Neural cell (in vitro differentiated cells): Measurements from ENCODE around the gene CCND1. TPM values are rescaled to one million over a fixed set of nuclear protein-coding genes. Genes with fewer than 3 reads are reported as not detected.

Experiments used
- H2AFZ ChIP-seq: fragments of 200-600, 300-800 bp; sonication (generic), shearing (Covaris generic); 2 replicates; pipeline ENCODE4 v1.6.0; 2014; ENCODE audit warnings: low read depth, mild to moderate bottlenecking, antibody characterized with exemption, low read length, moderate library complexity
- H3F3A ChIP-seq: fragments of 200-600 bp; shearing (Covaris generic); 2 replicates; pipeline ENCODE4 v1.6.1; 2016; ENCODE audit warnings: mild to moderate bottlenecking, moderate library complexity, mixed read lengths, antibody characterized with exemption, low read length; ENCODE audit not compliant: insufficient read depth, poor library complexity, severe bottlenecking
- H3K27ac ChIP-seq: fragments of 200-600, 300-800 bp; sonication (generic), shearing (Covaris generic); 2 replicates; pipeline ENCODE4 v1.5.1; 2014; ENCODE audit warnings: mild to moderate bottlenecking, low read length, moderate library complexity
- H3K27me3 ChIP-seq: fragments of 300-800, 200-600 bp; sonication (generic), shearing (Covaris generic); 2 replicates; pipeline ENCODE4 v1.6.0; 2014; ENCODE audit warnings: mild to moderate bottlenecking, low read depth, low read length, moderate library complexity; ENCODE audit not compliant: insufficient read depth
- H3K36me3 ChIP-seq: fragments of 300-800, 200-600 bp; sonication (generic), shearing (Covaris generic); 2 replicates; pipeline ENCODE4 v1.5.1; 2014; ENCODE audit warnings: mild to moderate bottlenecking, antibody characterized with exemption, low read length, moderate library complexity; ENCODE audit not compliant: insufficient read depth
- H3K4me2 ChIP-seq: fragments of 300-800, 200-600 bp; sonication (generic), shearing (Covaris generic); 2 replicates; pipeline ENCODE4 v1.6.0; 2014; ENCODE audit warnings: mild to moderate bottlenecking, low read length
- H3K4me3 ChIP-seq: fragments of 300-800, 200-600 bp; sonication (generic), shearing (Covaris generic); 2 replicates; pipeline ENCODE4 v1.5.1; 2014; ENCODE audit warnings: mild to moderate bottlenecking, low read length, moderate library complexity
- H3K79me2 ChIP-seq: fragments of 200-600 bp; shearing (Covaris generic); replicated peaks from 2 replicates; pipeline ENCODE4 v1.6.0; 2014; ENCODE audit warnings: mild to moderate bottlenecking, low read length, moderate library complexity; ENCODE audit not compliant: insufficient read depth
- H3K9ac ChIP-seq: fragments of 300-800, 200-600 bp; sonication (generic), shearing (Covaris generic); 2 replicates; pipeline ENCODE4 v1.6.1; 2016; ENCODE audit warnings: mild to moderate bottlenecking, low read length, mixed read lengths
- H3K9me2 ChIP-seq: fragments of 200-600 bp; shearing (Covaris generic); 2 replicates; pipeline ENCODE4 v1.6.1; 2016; ENCODE audit warnings: mild to moderate bottlenecking, low read length, mixed read lengths; ENCODE audit not compliant: insufficient read depth
- H3K9me3 ChIP-seq: fragments of 200-600, 300-800 bp; sonication (generic), shearing (Covaris generic); 2 replicates; pipeline ENCODE4 v1.6.1; 2016; ENCODE audit warnings: mild to moderate bottlenecking, mixed run types, low read length, moderate library complexity, mixed read lengths
- H4K20me1 ChIP-seq: fragments of 200-600 bp; shearing (Covaris generic); 2 replicates; pipeline ENCODE4 v1.6.1; 2016; ENCODE audit warnings: mild to moderate bottlenecking, mixed run types; ENCODE audit not compliant: insufficient read depth
- EP300 ChIP-seq: fragments of 450-650 bp; conservative IDR thresholded peaks from 2 replicates; pipeline ENCODE4 v1.6.1; 2014; ENCODE audit warnings: antibody characterized with exemption, mild to moderate bottlenecking, moderate library complexity; ENCODE audit not compliant: poor library complexity, severe bottlenecking
- EZH2 ChIP-seq: fragments of 200-600, 300-800 bp; shearing (Covaris generic), sonication (generic); IDR thresholded peaks from 2 replicates; pipeline ENCODE4 v1.6.1; 2014; ENCODE audit warnings: antibody characterized with exemption, low read length, borderline replicate concordance, mild to moderate bottlenecking; ENCODE audit not compliant: insufficient read depth, poor library complexity, severe bottlenecking
- MXI1 ChIP-seq: fragments of 450-650 bp; conservative IDR thresholded peaks from 2 replicates; pipeline ENCODE4 v1.6.1; 2014; ENCODE audit warnings: antibody characterized with exemption, mild to moderate bottlenecking; ENCODE audit not compliant: poor library complexity, severe bottlenecking
- POLR2AphosphoS5 ChIP-seq: IDR thresholded peaks from 2 replicates; pipeline ENCODE4 v1.6.1; 2012
- RAD21 ChIP-seq: fragments of 450-650 bp; conservative IDR thresholded peaks from 2 replicates; pipeline ENCODE4 v1.6.1; 2014; ENCODE audit warnings: antibody characterized with exemption, mild to moderate bottlenecking, moderate library complexity
- SMC3 ChIP-seq: fragments of 450-650 bp; conservative IDR thresholded peaks from 2 replicates; pipeline ENCODE4 v1.6.1; 2014; ENCODE audit warnings: antibody characterized with exemption, mild to moderate bottlenecking, moderate library complexity; ENCODE audit not compliant: poor library complexity
- TAF1 ChIP-seq: IDR thresholded peaks from 2 replicates; pipeline ENCODE4 v1.6.1; 2012; ENCODE audit warnings: low read depth
- polyA plus RNA-seq: library from polyadenylated mRNA; depleted of rRNA; stranded (reverse); fragments of >200 nt; gene quantifications from 2 replicates; pipeline ENCODE4 v1.2.3, GENCODE V29; 2014
- TF ChIP-seq, protein P1 (sequence below): fragments of 450-650 bp; IDR thresholded peaks from 2 replicates; pipeline ENCODE4 v1.5.1; 2014; ENCODE audit warnings: antibody characterized with exemption, mild to moderate bottlenecking, moderate library complexity; ENCODE audit not compliant: poor library complexity, severe bottlenecking
- TF ChIP-seq, protein P2 (sequence below): IDR thresholded peaks from 2 replicates; pipeline ENCODE4 v1.6.1; 2012; ENCODE audit warnings: borderline replicate concordance

CCND1 gene
- polyA plus RNA-seq, 1 donor from 2014 or later: 2.7 TPM

DNA sequence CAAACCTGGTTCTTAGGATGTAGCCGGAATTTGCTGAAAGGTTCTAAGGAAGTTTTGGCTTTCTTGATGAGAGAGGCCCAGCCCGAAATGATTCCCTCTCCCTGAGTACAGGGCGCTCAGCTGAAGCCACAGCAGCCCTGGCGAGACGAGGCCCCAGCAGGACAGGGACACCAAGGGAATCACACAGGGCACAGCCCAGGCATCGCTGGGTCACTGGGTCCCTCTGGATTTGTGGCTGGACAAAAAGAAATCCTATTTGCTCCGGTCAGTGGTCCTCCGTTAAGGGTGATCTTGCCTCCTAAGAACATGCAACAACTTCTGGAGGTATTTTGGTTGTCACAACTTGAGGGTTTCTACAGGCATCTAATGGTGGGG lies 56.5 kb downstream of the CCND1 start:
- TF ChIP-seq MXI1 (no peak), SMC3 (no peak), EP300 (no peak)
- TF ChIP-seq, protein P1, sequence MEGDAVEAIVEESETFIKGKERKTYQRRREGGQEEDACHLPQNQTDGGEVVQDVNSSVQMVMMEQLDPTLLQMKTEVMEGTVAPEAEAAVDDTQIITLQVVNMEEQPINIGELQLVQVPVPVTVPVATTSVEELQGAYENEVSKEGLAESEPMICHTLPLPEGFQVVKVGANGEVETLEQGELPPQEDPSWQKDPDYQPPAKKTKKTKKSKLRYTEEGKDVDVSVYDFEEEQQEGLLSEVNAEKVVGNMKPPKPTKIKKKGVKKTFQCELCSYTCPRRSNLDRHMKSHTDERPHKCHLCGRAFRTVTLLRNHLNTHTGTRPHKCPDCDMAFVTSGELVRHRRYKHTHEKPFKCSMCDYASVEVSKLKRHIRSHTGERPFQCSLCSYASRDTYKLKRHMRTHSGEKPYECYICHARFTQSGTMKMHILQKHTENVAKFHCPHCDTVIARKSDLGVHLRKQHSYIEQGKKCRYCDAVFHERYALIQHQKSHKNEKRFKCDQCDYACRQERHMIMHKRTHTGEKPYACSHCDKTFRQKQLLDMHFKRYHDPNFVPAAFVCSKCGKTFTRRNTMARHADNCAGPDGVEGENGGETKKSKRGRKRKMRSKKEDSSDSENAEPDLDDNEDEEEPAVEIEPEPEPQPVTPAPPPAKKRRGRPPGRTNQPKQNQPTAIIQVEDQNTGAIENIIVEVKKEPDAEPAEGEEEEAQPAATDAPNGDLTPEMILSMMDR: no peak
- TF ChIP-seq, protein P2, sequence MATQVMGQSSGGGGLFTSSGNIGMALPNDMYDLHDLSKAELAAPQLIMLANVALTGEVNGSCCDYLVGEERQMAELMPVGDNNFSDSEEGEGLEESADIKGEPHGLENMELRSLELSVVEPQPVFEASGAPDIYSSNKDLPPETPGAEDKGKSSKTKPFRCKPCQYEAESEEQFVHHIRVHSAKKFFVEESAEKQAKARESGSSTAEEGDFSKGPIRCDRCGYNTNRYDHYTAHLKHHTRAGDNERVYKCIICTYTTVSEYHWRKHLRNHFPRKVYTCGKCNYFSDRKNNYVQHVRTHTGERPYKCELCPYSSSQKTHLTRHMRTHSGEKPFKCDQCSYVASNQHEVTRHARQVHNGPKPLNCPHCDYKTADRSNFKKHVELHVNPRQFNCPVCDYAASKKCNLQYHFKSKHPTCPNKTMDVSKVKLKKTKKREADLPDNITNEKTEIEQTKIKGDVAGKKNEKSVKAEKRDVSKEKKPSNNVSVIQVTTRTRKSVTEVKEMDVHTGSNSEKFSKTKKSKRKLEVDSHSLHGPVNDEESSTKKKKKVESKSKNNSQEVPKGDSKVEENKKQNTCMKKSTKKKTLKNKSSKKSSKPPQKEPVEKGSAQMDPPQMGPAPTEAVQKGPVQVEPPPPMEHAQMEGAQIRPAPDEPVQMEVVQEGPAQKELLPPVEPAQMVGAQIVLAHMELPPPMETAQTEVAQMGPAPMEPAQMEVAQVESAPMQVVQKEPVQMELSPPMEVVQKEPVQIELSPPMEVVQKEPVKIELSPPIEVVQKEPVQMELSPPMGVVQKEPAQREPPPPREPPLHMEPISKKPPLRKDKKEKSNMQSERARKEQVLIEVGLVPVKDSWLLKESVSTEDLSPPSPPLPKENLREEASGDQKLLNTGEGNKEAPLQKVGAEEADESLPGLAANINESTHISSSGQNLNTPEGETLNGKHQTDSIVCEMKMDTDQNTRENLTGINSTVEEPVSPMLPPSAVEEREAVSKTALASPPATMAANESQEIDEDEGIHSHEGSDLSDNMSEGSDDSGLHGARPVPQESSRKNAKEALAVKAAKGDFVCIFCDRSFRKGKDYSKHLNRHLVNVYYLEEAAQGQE: no peak
- peaks cover 10% of the 10 kb centered on the region for H3K27me3 ChIP-seq
- no peaks in the 10 kb centered on the region for H4K20me1 ChIP-seq

DNA sequence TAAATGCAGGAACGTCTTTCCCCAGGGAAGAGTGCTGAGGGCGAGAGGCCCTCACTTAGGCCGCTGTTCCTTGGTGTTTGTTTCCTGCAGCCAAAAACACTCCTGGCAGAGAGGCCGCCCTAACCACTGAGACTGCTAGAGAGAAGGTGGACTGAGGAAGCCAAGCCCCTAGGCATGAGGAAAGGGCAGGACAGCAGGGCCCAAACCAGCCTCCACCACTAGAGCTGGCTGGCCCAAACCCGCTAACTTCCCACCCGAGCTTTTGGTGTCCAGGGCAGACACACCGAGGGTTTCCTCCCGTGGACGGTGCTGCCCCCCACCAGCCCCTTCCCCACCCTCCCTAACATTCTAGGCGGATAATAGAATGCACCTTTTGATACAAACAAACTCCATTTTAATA lies 56.9 kb downstream of the CCND1 start:
- no peaks in the 10 kb centered on the region for H3K9me2 ChIP-seq
- H3K79me2 ChIP-seq: peaks cover 29% of the 10 kb centered on the region
- no peak for TF ChIP-seq POLR2AphosphoS5
- TF ChIP-seq, protein P1: no peak
- TF ChIP-seq, protein P2: no peak
- TF ChIP-seq EZH2: no peak
- TF ChIP-seq SMC3: no peak
- no peak for TF ChIP-seq EP300
- no peak for TF ChIP-seq MXI1
- no peak for TF ChIP-seq RAD21
- no peak for TF ChIP-seq TAF1
- H3K27me3 ChIP-seq: peaks cover 14% of the 10 kb centered on the region
- no peaks in the 10 kb centered on the region for H3K9me3 ChIP-seq
- no peaks in the 10 kb centered on the region for H3K36me3 ChIP-seq
- H3K4me3 ChIP-seq: no peak overlapping the region
- H3F3A ChIP-seq: no peaks in the 10 kb centered on the region
- no peaks in the 10 kb centered on the region for H4K20me1 ChIP-seq
- H3K27ac ChIP-seq: no peak overlapping the region
- no peak overlapping the region for H3K9ac ChIP-seq
- no peak overlapping the region for H3K4me2 ChIP-seq
- H2AFZ ChIP-seq: no peak overlapping the region

More for the DNA sequence above, 56.5 kb downstream of the CCND1 start:
- no peak overlapping the region for H3K9ac ChIP-seq
- peaks cover 25% of the 10 kb centered on the region for H3K79me2 ChIP-seq
- no peak overlapping the region for H3K4me3 ChIP-seq
- H3K36me3 ChIP-seq: no peaks in the 10 kb centered on the region
- H3K4me2 ChIP-seq: no peak overlapping the region
- no peaks in the 10 kb centered on the region for H3K9me3 ChIP-seq
- H2AFZ ChIP-seq: no peak overlapping the region
- H3F3A ChIP-seq: no peaks in the 10 kb centered on the region
- no peaks in the 10 kb centered on the region for H3K9me2 ChIP-seq
- H3K27ac ChIP-seq: no peak overlapping the region
